Measurements from ENCODE around the gene TANC1.

- TF ChIP-seq POLR2A (IDR thresholded peaks at IDR 0.05), result peak; percentile 57 to 98
- TF ChIP-seq, protein P1, sequence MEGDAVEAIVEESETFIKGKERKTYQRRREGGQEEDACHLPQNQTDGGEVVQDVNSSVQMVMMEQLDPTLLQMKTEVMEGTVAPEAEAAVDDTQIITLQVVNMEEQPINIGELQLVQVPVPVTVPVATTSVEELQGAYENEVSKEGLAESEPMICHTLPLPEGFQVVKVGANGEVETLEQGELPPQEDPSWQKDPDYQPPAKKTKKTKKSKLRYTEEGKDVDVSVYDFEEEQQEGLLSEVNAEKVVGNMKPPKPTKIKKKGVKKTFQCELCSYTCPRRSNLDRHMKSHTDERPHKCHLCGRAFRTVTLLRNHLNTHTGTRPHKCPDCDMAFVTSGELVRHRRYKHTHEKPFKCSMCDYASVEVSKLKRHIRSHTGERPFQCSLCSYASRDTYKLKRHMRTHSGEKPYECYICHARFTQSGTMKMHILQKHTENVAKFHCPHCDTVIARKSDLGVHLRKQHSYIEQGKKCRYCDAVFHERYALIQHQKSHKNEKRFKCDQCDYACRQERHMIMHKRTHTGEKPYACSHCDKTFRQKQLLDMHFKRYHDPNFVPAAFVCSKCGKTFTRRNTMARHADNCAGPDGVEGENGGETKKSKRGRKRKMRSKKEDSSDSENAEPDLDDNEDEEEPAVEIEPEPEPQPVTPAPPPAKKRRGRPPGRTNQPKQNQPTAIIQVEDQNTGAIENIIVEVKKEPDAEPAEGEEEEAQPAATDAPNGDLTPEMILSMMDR (IDR thresholded peaks at IDR 0.05), result no peak
Observed at GRCh38 chr2:158968396-158969161, at the start of gene TANC1.
